ENCODE measurements around the gene MLEC. TPM values are rescaled to one million over a fixed set of nuclear protein-coding genes. Genes with fewer than 3 reads are reported as not detected.

Gene MLEC
- total RNA-seq, 3 donors from 2014 or later (not counting 1 experiment from before 2014, with no cell fraction given) = 47.4 to 52.8 (median 49.6) TPM

Other genes starting within 250 kb of the MLEC start
- gene COX6A1, start 249.0 kb upstream of the MLEC start, total RNA-seq = 100 to 1,000 TPM; 152 to 189 (median 163) TPM
- gene TRIAP1, start 240.8 kb upstream of the MLEC start, total RNA-seq = 10 to 100 TPM; 21.3 to 25.8 (median 24.2) TPM
- 10 to 100 TPM; 16.5 to 22.8 (median 20.5) TPM for gene GATC, start 240.7 kb upstream of the MLEC start, total RNA-seq
- 100 to 1,000 TPM; 175 to 191 (median 179) TPM for gene SRSF9, start 217.4 kb upstream of the MLEC start, total RNA-seq
- 100 to 1,000 TPM in 1 of 3 donors, 10 to 100 TPM in 2; 69.7 to 110 (median 77.2) TPM for gene DYNLL1, start 191.0 kb upstream of the MLEC start, total RNA-seq
- 10 to 100 TPM; 11.4 to 17.1 (median 14.6) TPM for gene COQ5, start 158.0 kb upstream of the MLEC start, total RNA-seq
- gene RNF10, start 152.8 kb upstream of the MLEC start, total RNA-seq = 100 to 1,000 TPM; 371 to 488 (median 389) TPM
- 10 to 100 TPM; 38.7 to 54.3 (median 42.9) TPM for gene POP5, start 105.7 kb upstream of the MLEC start, total RNA-seq
- gene CABP1, start 46.5 kb upstream of the MLEC start, total RNA-seq = not detected
- 10 to 100 TPM; 10.7 to 11.6 (median 11.6) TPM for gene UNC119B, start 23.3 kb downstream of the MLEC start, total RNA-seq
- gene ACADS, start 38.7 kb downstream of the MLEC start, total RNA-seq = 10 to 100 TPM; 14.9 to 18.6 (median 15.5) TPM
- 10 to 100 TPM; 31.5 to 40.2 (median 39.9) TPM for gene SPPL3, start 217.2 kb downstream of the MLEC start, total RNA-seq

Measured in natural killer cell (primary cell).